Activated T-cell treated with anti-CD3 and anti-CD28 coated beads for 24 hours (primary cell): Measurements from ENCODE around the gene XRCC3.
A peak's percentile ranks its signal among the peaks of the same experiment; 100 is the strongest.

Experiments
- DNase-seq: peaks from one replicate; pipeline ENCODE4 v3.0.0-alpha.2; 2020; ENCODE audit warnings: low read depth

Gene XRCC3

GRCh38 chr14:103715052-103716000 is at the start of gene XRCC3, which contains the start of gene ZFYVE21:
XRCC3 (minus strand) TSS chr14:103715451; CDS start chr14:103711087, 4,364 bp downstream.
ZFYVE21 (plus strand) TSS chr14:103715810; CDS start chr14:103715842, 32 bp downstream.
- peak; percentile 99 for DNase-seq

- no peak for DNase-seq
Measured at GRCh38 chr14:103763730-103764488, 48.7 kb upstream of the XRCC3 start.

GRCh38 chr14:103762541-103762940 is 47.3 kb upstream of the XRCC3 start:
- no peak for DNase-seq

GRCh38 chr14:103762036-103762435 is 46.8 kb upstream of the XRCC3 start:
- DNase-seq, result no peak

GRCh38 chr14:103758059-103758776 is 43.0 kb upstream of the XRCC3 start:
- DNase-seq, result no peak

GRCh38 chr14:103755060-103755459 is 39.8 kb upstream of the XRCC3 start:
- DNase-seq, result no peak

DNA sequence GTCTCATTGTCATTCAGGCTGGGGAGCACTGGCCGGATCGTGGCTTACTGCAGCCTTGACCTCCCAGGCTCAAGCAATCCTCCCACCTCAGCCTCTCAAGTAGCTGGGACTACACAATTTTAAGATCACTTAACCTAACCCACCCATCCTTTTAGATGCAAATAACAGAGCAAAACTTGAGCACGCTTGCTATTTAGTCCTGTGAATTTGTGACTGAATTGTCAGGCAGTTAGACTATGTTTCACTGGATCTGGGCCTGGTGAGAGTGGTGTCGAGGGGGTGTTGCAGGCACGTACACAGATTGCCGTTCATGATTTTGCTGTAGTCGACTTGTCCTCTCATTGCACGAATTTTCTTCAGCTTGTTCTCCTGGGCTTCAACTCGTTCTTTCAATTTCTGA is 38.5 kb upstream of the XRCC3 start:
- DNase-seq, result no peak

DNA sequence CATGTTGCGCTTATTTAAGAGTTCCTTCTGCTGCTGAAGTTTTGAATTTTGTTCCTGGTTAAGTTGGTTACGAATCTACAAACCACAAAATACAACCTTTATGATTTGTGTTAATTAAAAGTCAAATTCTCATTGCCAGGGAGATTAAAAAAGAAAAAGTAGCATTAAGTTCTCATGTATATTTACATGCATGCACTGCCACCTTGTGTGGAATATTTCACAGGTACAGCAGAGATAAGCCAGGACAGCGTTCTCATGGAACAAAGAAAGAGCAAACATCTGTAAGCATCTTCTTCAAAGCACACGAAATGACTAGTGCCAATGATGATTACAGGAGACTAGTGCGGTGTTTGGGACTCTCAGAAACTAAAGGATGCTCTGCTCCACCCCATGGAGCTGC is 34.6 kb upstream of the XRCC3 start:
- no peak for DNase-seq

GRCh38 chr14:103749452-103749851 is 34.2 kb upstream of the XRCC3 start:
- DNase-seq, result no peak

DNA sequence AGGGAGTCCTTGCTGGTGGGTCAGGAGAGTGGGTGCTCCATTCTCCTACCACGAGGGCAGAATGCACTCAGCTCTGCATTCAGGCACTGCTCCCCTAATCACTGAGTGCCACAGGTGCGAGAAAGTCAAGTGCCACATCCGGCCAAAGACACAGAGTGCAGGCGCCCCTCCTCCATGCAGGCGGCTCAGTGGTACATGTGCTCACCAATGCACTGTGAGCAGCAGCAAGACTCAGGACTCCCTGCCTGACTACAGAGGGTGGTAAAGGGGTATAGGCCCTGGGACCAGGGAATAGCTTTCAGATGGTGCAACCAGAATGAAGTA is 33.2 kb upstream of the XRCC3 start:
- DNase-seq, result peak; percentile 29

DNA sequence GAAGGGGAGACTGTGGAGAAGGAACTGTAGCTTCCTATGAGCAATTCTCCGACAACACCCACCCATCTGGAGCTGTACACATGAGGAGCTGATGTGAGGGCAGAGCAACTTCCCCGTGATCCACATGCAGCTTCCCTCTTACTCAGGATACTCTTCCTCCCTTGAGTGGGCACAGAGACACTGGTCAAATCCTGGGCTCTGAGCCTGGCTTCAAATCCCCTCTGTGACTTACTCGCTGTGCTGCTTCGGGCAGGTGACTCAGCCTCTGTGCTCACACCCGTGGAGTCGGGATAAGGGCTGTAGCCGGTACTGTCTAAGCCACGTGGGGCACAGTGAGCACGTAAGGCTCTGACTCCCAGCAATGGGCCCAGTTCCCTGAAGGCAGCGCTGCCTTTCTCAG is 31.4 kb upstream of the XRCC3 start:
- DNase-seq, result no peak

DNA sequence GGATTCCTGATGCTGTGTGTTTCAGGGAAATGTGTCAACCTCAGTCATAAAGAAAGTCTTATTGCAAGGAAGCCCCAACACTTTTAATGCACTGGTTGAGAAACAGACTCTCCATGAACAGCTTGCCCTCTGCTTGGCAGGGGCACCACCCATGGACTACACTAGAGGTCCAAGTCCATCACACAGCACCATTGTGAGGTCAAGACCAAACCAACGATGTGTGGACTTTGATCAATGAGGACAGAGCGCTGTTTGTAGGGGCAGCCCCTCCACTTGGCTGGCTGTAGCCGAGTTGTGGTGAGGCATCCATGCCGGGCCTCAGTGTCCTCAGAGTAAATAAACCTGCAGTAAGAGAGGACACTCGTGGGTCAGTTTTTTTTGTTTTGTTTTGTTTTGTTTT is 30.2 kb upstream of the XRCC3 start:
- DNase-seq, result no peak

- DNase-seq, result no peak
Measured at GRCh38 chr14:103744621-103745395, 29.6 kb upstream of the XRCC3 start.

DNA sequence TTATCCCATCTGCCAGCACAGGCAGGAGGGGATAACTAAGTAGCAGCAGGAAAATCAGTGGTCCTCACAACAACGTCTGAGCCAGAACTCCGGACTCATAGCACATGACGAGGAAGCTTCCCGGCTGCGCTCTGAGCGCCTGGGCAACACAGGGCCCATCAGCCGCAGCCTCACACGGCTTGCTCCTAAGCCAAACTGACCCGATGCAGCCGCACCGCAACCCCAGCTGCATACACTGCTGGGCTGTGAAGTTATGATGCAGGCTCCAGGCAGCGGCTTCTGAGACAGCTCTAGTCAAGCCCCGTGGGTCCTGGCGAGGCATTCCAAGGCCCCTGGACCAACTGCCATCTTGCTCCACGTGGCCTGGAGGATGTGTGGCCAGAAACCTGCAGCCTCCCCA is 28.4 kb upstream of the XRCC3 start:
- DNase-seq, result no peak

GRCh38 chr14:103742499-103743255 is 27.4 kb upstream of the XRCC3 start:
- no peak for DNase-seq

- DNase-seq, result no peak
Measured at GRCh38 chr14:103741876-103742275, 26.6 kb upstream of the XRCC3 start.

DNA sequence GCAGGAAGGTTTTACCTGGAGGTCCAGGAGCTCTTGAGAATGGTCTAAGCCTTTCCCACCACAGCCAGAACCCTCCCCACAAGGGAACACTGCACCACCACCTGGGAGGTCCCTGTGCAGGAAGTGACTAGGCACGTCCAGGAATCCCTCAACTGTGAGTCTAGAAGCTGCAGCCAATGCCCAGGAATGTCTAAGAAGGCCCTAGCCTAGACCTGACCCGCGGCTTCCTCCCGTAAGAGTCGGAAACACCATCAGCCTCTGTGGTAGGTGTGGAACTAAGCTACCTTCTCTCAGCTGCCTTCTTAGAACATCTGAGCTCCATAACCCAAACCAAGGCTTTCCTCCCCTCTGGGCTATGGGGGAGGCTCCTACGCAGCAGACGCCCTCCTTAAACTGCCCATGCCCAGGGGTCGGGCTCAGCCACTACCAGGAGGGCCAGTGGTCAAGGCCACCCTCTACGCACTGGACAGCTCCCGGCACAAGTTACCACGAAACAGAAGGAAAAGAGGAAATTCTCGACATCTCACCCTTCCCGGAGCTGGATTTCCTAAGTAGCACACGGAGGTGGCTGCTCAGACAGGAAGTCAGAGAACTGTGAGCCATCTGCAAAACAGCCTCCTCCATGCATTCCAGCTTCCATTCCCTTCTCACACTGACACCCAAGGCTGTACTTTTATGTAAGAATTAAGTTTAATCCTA is 25.9 kb upstream of the XRCC3 start:
- no peak for DNase-seq

DNA sequence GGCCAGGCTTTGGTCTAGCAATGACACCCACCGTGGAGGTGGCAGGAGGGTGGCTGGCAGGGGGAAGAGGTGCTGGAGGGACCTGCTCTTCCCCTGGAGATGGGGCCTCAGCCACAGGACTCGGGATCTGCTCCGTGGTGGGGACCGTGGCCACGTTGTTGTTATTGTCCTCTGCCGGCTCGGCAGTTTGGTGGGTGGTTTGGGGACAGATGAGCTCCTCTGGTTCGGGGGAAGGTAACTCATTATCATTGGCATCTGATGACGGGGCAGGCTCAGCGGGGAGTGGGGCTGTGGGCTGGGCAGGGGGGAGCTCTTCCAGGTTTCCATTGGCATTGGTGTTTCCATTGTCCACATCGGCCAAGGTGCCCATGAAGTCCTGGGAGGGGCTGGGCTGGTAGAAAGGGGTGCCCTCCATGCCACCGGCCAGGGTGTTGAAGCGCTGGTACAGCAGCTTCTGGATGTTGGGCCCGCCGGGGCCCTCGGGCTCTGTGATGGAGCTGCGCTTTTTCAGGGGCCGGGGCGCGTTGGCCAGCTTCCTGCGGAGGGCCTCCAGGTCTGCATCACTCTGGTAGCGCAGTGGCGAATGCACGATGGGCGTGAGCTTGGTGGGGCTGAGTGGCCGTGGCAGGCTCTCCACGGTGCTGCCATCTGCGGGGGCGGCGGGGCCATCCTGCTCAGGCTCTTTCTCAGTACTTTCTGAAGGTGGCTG is 24.7 kb upstream of the XRCC3 start:
- DNase-seq, result no peak

DNA sequence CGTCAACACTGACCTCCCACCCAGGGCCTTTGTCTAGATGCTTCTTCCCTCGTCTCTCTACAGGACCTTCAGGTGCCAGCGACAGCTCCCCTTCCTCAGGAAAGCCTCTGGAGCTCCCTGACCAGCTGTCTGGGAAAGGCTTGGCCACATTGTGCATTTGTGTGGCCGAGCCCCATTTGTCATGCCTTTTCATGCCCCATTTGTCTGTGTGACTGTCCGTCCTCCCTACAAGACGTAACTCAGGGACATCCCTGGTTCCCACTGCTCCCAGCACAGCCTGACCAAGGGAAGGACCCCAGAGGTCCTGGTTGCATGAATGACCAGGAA is 24.2 kb upstream of the XRCC3 start:
- DNase-seq, result no peak
